Measurements from ENCODE around the gene HLA-DRB1.
"Not testable (repeated sequence)": the region's sequence is repeated elsewhere in the genome, so short reads cannot be mapped to it uniquely, and the experiment has no call there.

Gene HLA-DRB1

GRCh38 chr6:32608362-32608761 is 18.7 kb upstream of the HLA-DRB1 start:
- no peak for DNase-seq

DNA sequence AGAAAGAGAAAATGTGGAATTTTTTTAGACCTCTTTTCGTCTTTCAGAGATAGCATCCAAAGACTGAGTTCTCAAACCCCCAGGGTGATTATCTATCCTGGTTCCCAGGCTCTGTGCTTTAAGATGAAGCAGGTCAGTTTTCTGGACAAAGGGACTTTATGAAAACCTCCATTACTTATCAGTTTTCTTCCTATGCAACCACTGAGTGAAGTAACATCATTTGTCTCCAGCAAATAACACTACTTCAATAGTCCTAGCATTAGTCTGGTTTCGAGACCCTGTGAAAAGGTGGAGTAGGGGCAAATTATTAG is 18.3 kb upstream of the HLA-DRB1 start:
- no peak for DNase-seq

DNA sequence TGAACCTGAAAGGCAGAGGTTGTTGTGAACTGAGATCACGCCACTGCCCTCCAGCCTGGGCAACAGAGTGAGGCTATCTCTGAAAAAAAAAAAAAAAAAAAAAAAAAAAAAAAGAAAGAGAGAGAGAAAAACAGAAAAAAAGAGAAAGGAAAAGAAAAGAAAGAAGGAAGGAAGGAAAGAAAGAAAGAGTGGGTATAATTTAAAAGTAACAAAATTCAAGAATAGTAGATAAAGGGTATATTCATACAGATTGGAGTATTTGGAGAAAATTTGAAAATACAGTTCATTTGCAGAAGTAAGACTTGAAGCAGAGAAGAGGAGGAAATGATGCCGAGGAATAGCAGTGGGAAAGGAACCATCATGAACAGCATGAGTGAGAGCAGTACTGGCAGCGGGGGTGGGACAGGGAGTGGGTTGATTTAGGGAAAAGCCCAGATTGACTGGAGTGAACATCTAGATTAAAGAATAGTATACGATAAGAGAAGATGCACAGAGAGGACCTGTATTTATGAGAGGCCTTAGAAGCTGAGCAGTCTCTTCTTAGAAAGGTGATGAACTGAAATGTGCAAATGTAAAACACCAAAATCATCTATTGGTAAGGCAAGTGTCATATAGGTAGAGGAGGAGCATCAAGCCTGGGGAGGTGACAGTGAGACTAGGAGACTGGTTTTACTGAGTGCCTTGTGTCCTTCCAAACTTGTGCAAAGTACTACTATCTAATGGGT is 17.8 kb upstream of the HLA-DRB1 start:
- DNase-seq = no peak

GRCh38 chr6:32604434-32604877 is 14.8 kb upstream of the HLA-DRB1 start:
- DNase-seq = no peak

GRCh38 chr6:32603888-32604287 is 14.2 kb upstream of the HLA-DRB1 start:
- DNase-seq = no peak

GRCh38 chr6:32603222-32603621 is 13.6 kb upstream of the HLA-DRB1 start:
- no peak for DNase-seq

GRCh38 chr6:32602383-32602782 is 12.7 kb upstream of the HLA-DRB1 start:
- no peak for DNase-seq

GRCh38 chr6:32597024-32597423 is 7.4 kb upstream of the HLA-DRB1 start:
- DNase-seq = no peak

DNA sequence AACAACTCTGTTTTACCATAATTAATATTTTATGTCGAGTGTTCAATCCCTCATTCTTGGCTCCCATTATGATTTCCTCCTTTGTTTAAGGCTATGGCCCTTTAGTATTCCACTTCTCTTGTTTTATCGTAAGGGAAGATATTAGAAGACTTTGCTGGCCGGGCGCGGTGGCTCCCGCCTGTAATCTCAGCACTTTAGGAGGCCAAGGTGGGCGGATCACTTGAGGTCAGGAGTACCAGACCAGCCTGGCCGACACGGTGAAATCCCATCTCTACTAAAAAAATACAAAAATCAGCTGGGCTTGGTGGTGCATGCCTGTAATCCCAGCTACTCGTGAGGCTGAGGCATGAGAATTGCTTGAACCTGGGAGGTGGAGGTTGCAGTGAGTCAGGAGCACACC is 1.1 kb upstream of the HLA-DRB1 start:
- not testable (repeated sequence) for DNase-seq

DNA sequence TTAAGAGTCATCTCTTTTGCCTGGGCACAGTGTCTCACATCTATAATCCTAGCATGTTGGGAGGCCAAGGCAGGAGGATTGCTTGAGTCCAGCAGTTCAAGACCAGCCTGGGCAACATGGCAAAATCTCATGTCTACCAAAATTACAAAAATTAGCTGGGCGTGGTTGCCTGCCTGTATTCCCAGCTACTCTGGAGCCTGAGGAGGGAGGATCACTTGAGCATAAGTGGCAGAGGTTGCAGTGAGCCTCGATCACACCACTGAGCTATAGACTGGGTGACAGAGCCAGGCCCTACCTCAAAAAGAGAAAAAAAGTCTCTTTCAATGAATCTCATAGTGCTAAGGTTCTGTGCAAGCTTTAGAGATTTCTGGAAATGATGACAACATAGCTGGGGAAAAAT is 1.5 kb downstream of the HLA-DRB1 start:
- no peak for DNase-seq

GRCh38 chr6:32583527-32583898 is 6.1 kb downstream of the HLA-DRB1 start:
- DNase-seq = no peak

DNA sequence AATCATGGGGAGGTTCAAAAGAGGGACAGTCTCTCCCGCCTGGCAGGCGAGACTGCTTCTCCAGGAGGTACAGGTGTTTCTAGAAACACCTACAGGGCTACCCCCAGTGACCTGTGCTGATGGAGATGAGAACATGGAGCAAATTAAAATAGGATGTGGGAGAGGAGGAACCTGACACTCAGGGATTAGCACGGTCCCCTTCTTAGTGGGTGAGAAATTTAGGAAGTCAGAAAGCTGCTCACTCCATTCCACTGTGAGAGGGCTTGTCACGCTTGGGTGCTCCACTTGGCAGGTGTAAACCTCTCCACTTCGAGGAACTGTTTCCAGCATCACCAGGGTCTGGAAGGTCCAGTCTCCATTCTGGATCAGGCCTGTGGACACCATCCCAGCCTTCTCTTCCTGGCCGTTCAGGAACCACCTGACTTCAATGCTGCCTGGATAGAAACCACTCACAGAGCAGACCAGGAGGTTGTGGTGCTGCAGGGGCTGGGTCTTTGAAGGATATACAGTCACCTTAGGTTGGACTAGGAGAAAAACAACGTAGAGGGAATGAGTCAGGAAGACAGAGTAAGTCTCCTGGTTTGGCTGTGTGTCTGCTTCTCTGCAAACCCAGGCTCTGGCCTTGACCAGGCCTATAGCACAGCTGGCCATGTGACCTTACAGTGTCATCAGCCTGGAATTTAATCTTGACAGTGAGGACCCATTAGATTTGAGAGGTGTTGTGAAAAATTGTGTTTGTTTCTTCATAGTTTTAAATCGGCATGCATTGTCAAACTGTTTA is 8.1 kb downstream of the HLA-DRB1 start:
- DNase-seq = no peak

- DNase-seq = no peak
Measured at GRCh38 chr6:32580593-32580992, 9.1 kb downstream of the HLA-DRB1 start.

- DNase-seq = no peak
Measured at GRCh38 chr6:32578962-32579361, 10.7 kb downstream of the HLA-DRB1 start.

DNA sequence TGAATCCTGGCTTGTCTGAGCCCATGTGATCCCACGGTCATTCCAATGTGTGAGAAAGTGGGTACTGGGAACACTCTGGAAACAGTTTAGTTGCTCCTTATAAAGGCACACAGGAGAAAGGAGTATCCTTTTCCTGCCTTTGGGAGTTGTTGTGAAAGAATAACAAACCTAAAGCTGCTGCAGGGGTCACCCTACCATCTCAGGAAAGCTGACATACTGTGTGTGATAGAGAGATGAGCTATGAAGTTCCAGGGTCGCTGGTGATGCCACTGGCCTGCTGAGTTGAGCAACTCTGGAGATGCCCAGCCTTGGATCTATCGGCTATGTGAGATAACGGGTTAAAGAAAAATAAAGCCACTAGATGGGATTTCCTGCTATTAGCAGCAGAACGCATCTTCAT is 12.2 kb downstream of the HLA-DRB1 start:
- not testable (repeated sequence) for DNase-seq

- DNase-seq = no peak
Measured at GRCh38 chr6:32576250-32576649, 13.4 kb downstream of the HLA-DRB1 start.

DNA sequence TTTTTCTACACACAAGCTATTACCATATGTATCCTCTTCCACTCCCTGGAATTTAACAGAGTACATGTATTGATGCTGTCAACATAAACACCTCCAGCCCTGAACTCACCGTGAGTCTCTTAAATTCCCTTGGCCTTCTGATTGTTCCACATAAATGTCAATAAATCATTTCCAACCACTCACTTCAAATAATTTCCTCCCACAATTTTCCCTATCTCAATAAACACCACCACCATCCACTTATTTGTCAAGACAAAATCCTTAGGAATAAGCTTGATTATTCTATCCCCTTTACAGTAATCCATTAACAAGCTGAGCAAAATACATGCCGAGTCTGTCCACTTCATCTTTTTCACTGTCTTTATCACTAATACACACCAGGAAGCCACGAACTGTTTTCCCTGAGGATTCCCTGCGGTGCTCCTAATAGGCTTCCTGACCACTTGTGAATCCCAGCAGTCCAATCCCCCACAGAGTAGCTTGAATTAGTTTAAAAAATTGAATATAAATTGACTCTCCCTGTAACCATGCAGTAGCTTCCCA is 19.2 kb downstream of the HLA-DRB1 start:
- no peak for DNase-seq

DNA sequence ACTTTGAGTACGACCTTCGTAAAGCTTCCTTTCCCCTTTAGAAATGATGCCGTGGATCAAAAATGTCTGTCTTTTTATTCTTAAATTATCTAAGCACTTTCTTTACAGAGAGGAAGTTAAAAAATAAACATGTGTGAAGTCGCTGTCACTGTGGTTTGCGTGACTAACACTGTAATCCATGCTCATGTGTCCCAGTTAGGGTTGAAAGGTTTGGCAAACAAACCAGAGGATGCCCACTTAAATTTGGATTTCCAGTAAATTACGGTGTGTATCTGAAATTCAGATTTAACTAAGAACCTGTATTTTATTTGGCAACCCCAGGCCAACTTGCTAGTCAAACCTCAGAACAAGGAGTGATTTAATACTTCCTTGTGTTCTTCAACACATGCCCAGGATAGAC is 21.1 kb downstream of the HLA-DRB1 start:
- no peak for DNase-seq

GRCh38 chr6:32566957-32567356 is 22.7 kb downstream of the HLA-DRB1 start:
- DNase-seq = no peak

- DNase-seq = no peak
Measured at GRCh38 chr6:32565511-32565910, 24.1 kb downstream of the HLA-DRB1 start.

- DNase-seq = no peak
Measured at GRCh38 chr6:32562940-32563339, 26.7 kb downstream of the HLA-DRB1 start.

GRCh38 chr6:32559747-32560146 is 29.9 kb downstream of the HLA-DRB1 start:
- no peak for DNase-seq

- DNase-seq = no peak
Measured at GRCh38 chr6:32558426-32559057, 31.1 kb downstream of the HLA-DRB1 start.

Measured in SHP77 (cell line).